Liver (tissue), 3 donors: Measurements from ENCODE around the gene CIBAR2.

Source experiments
- FOXA1 ChIP-seq: IDR thresholded peaks from 2 replicates; pipeline ENCODE4 v1.6.1; 2016; ENCODE audit warnings: antibody characterized with exemption
- GABPA ChIP-seq, 2 donors: IDR thresholded peaks in 1 of 2; conservative IDR thresholded peaks in 1 of 2; 2 replicates each; pipeline ENCODE4 v1.6.1; 2016; ENCODE audit warnings: antibody characterized with exemption in 2 of 2, mild to moderate bottlenecking in 1 of 2, moderate library complexity in 1 of 2
- HNF4A ChIP-seq, 2 donors: conservative IDR thresholded peaks; 2 replicates each; pipeline ENCODE4 v1.6.1; 2016; ENCODE audit warnings: antibody characterized with exemption in 2 of 2, mild to moderate bottlenecking in 2 of 2
- JUND ChIP-seq, 2 donors: IDR thresholded peaks; 2 replicates each; pipeline ENCODE4 v1.6.1; 2016; ENCODE audit warnings: antibody characterized with exemption in 2 of 2
- NR2F2 ChIP-seq: IDR thresholded peaks from 2 replicates; pipeline ENCODE4 v1.6.1; 2016; ENCODE audit warnings: antibody characterized with exemption
- RAD21 ChIP-seq, 2 donors: IDR thresholded peaks; 2 replicates each; pipeline ENCODE4 v1.6.1; 2016; ENCODE audit warnings: antibody characterized with exemption in 2 of 2, mild to moderate bottlenecking in 2 of 2
- RXRA ChIP-seq, 2 donors: IDR thresholded peaks; 2 replicates each; pipeline ENCODE4 v1.6.1; 2017 to 2018; ENCODE audit warnings: antibody characterized with exemption in 2 of 2, mild to moderate bottlenecking in 1 of 2
- SP1 ChIP-seq: IDR thresholded peaks from 2 replicates; pipeline ENCODE4 v1.6.1; 2018; ENCODE audit warnings: antibody characterized with exemption, mild to moderate bottlenecking
- TAF1 ChIP-seq: conservative IDR thresholded peaks from 2 replicates; pipeline ENCODE4 v1.6.1; 2016; ENCODE audit warnings: antibody characterized with exemption, mild to moderate bottlenecking
- YY1 ChIP-seq: IDR thresholded peaks from 2 replicates; pipeline ENCODE4 v1.6.1; 2016; ENCODE audit warnings: antibody characterized with exemption, mild to moderate bottlenecking
- TF ChIP-seq, protein P1 (sequence below): fragments of 150-350 bp; IDR thresholded peaks from 2 replicates; pipeline ENCODE4 v1.5.1; 2017; ENCODE audit warnings: improper control_type of control experiment, low read depth, low read length; ENCODE audit not compliant: missing input control
- TF ChIP-seq, protein P2 (sequence below): IDR thresholded peaks from 2 replicates; pipeline ENCODE4 v1.6.1; 2016; ENCODE audit warnings: antibody characterized with exemption
- TF ChIP-seq, protein P3 (sequence below): IDR thresholded peaks from 2 replicates; pipeline ENCODE4 v1.6.1; 2016; ENCODE audit warnings: antibody characterized with exemption
- donor health status: healthy.
- donor health status: healthy.

DNA sequence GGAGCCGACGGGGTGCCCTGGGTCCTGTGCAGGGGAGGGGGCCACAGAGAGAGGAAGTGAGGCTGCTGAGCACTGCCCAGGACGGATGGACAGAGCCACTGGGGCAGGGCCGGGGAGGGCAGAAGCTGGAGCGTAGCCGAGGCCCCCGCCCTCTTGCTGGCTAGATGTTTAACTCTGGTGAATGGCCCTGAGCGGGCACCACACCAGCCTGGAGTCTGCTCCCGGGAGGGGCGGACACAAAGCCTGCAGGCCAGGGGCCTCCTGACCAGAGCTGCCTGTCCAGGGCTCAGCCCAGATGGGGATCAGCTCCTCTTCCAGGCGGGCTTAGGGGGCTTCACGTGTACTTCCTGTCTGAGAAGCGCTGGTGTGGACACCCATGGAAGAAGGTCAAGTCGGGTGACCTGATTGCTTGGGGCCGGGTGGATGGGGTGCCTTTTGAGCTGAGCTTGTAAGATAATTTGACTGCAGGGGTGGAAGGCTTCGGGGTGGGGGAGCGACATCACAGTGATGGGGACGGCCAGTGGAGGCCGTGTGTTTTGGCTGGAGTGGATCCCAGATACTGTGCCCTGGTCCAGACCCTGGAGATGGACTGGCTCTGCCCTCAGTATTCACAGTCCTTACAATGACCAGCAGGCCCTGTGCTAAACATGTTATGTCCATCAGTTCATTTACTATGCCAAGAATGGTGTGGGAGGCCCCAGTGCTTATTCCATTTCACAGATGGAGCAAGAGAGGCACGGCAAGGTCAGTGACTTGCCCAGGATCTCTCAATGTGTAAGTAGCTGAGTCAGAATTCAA, 33.7 kb upstream of the CIBAR2 start:
- TF ChIP-seq, protein P1, sequence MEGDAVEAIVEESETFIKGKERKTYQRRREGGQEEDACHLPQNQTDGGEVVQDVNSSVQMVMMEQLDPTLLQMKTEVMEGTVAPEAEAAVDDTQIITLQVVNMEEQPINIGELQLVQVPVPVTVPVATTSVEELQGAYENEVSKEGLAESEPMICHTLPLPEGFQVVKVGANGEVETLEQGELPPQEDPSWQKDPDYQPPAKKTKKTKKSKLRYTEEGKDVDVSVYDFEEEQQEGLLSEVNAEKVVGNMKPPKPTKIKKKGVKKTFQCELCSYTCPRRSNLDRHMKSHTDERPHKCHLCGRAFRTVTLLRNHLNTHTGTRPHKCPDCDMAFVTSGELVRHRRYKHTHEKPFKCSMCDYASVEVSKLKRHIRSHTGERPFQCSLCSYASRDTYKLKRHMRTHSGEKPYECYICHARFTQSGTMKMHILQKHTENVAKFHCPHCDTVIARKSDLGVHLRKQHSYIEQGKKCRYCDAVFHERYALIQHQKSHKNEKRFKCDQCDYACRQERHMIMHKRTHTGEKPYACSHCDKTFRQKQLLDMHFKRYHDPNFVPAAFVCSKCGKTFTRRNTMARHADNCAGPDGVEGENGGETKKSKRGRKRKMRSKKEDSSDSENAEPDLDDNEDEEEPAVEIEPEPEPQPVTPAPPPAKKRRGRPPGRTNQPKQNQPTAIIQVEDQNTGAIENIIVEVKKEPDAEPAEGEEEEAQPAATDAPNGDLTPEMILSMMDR: no peak
- TF ChIP-seq, protein P2, sequence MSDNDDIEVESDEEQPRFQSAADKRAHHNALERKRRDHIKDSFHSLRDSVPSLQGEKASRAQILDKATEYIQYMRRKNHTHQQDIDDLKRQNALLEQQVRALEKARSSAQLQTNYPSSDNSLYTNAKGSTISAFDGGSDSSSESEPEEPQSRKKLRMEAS: no peak
- no peak for TF ChIP-seq TAF1
- no peak for TF ChIP-seq RAD21 (IDR thresholded peaks at IDR 0.05)
- TF ChIP-seq, protein P3, sequence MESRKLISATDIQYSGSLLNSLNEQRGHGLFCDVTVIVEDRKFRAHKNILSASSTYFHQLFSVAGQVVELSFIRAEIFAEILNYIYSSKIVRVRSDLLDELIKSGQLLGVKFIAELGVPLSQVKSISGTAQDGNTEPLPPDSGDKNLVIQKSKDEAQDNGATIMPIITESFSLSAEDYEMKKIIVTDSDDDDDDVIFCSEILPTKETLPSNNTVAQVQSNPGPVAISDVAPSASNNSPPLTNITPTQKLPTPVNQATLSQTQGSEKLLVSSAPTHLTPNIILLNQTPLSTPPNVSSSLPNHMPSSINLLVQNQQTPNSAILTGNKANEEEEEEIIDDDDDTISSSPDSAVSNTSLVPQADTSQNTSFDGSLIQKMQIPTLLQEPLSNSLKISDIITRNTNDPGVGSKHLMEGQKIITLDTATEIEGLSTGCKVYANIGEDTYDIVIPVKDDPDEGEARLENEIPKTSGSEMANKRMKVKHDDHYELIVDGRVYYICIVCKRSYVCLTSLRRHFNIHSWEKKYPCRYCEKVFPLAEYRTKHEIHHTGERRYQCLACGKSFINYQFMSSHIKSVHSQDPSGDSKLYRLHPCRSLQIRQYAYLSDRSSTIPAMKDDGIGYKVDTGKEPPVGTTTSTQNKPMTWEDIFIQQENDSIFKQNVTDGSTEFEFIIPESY: no peak
- TF ChIP-seq SP1: no peak
- no peak for TF ChIP-seq YY1
- TF ChIP-seq FOXA1: no peak
- TF ChIP-seq GABPA (IDR thresholded peaks at IDR 0.05 in 1 of 2, conservative IDR thresholded peaks at IDR 0.05 in 1 of 2): no peak
- no peak for TF ChIP-seq RXRA (IDR thresholded peaks at IDR 0.05)
- no peak for TF ChIP-seq JUND (IDR thresholded peaks at IDR 0.05)
- no peak for TF ChIP-seq HNF4A (conservative IDR thresholded peaks at IDR 0.05)
- no peak for TF ChIP-seq NR2F2
